HG02970 (cell line): ENCODE data around the gene ALOX12.
"Not testable (repeated sequence)": the region's sequence is repeated elsewhere in the genome, so short reads cannot be mapped to it uniquely, and the experiment has no call there.

Experiments used
- ATAC-seq: cut with Tn5 transposase; IDR thresholded peaks from one replicate; pipeline ENCODE4 v1.9.1; 2021; ENCODE audit warnings: mild to moderate bottlenecking, moderate library complexity, moderate number of reproducible peaks; ENCODE audit not compliant: unreplicated experiment, low FRiP score

Gene ALOX12

DNA sequence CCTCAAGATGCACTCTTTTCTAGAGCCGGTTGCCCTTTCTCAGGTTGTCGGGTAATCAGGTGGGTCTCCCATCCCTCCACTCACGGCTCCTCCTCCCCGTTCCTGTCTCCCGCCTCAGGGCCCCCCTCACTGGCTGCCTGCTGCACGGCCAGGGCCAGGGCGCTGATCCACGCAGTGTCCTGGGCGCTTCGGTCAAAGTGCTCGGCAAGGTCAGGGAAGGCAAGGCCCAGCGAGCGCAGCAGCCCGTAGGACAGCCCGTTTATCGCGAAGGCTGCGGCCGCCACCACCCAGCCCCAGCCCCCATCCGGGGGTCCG is 47.3 kb downstream of the ALOX12 start:
- no peak for ATAC-seq

DNA sequence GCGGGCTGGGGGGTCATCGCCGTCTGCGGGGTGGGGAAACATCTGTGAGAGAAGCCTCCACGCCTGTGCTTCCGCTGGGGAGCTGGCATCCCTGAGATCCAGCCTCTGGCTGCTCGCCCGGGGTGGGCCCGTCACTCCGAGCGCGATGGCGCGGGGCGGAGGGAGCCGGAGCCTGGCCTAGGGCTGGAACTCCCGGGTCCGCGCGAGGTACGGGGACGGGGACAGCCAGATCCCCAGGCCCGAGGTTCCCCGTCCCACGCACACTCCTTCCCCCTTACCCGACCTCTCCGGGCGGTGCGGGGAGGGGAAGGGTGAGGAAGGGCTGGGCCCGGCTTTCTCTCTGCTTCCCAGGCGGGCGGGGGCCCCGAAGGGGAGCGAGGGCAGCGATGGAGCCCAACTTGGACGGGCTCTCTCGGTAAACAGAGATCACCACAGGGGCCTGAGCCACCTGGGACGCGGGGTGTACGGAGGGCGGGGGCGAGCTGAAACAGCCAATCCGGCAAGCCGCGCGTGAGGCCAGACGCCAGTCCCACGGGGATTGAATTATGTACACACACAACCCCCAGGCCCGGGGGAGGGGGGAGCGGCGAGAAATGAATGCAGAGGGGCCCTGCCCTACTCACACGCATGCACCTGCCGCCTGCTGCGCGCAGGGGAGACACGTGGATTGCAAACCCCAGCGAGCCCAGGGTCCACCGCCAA is 47.8 kb downstream of the ALOX12 start, which contains the start of gene SLC16A11:
Gene SLC16A11 (minus strand): TSS at position 596 of the 702 bp plus-strand sequence. CDS start 579 bp downstream, at position 17.
- no peak for ATAC-seq

DNA sequence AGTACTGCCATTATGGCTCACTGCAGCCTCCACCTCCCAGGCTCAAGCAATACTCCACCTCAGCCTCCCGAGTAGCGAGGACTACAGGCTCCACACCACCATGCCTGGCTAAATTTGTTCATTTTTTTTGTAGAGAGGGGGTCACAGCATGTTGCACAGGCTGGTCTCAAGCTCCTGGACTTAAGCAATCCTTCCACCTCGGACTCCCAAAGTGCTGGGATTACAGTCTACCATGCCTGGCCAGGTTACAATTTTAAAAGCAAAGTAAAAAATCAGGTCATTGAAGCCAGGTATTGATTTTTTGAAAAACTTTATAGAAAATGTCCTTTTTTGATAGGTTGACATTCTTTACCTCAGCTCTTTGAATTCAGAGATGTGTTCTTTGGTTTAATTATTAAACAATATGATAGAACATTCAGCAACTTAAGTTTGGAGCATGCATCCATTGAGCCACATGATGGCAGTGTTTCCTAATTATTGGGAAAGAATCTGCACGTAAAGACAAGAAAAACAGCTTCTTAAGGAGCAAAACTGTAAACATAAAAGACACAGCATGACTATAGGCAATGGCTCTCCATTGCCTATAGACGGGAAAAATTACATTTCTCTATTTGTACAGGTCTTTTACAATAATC is 49.8 kb downstream of the ALOX12 start:
- ATAC-seq: no peak

DNA sequence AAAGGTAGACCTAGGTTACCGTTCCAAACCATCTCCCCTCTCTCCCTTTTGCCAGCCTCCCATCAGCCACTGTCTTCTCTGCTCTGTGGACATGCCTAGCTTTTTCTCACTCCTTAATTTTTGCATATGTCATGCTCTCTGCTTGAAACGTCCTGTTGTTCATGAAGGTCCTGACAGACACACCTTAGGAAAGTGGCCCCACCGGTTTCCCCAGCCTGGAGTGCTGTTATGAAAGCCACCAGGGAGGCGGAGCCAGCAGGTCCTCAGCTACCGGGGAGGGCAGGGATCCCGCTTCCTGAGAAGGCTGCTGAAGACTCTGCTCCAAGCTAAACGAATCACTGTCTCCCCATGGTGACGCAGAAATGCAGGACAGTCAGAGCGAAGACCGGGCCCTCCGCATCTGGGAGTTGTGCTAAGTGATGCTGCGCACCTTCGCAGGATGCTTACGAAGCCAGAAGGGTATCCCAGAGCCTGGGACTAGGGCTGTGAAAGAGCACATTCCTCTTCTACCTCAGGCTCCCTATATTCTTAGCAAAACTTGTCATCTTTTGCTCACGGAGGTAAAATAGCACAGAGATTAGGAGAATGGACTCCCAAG is 50.4 kb downstream of the ALOX12 start:
- ATAC-seq: no peak

DNA sequence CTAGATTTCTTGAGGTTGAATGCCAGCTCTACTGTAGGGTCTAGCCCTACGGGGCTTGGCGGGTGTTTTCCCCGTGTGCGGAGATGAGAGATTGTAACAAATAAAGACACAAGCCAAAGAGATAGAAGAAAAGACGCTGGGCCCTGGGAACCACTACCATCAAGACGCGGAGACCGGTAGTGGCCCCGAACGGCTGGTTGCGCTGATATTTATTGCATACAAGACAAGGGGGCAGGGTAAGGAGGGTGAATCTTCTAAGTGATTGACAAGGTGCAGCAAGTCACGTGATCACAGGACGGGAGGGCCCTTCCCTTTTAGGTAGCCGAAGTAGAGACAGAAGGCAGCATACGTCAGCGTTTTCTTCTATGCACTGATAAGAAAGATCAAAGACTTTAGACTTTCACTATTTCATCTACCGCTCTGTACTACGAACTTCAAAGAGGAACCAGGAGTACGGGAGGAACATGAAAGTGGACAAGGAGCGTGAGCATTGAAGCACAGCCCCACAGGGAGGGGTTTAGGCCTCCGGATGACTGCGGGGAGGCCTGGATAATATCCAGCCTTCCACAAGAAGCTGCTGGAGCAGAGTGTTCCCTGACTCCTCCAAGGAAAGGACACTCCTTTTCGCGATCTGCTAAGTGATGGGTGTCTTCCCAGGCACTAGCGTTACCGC is 51.0 kb downstream of the ALOX12 start:
- not testable (repeated sequence) for ATAC-seq

DNA sequence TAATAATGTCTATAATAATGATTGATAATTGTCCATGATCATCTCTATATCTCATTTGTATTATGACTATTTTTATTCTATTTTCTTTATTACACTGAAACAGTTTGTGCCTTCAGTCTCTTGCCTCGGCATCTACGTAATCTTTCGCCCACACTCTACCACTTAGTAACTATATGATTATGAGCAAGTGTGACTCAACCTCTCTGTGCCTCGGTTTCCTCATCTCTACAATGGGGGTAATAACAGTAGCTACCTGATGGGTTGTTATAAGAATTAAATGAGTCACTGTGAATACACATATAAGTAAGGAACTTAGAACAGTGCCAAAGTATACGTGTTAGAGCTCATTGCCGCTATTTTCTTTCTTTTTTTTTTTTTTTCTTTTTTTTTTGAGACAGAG is 51.7 kb downstream of the ALOX12 start:
- no peak for ATAC-seq

DNA sequence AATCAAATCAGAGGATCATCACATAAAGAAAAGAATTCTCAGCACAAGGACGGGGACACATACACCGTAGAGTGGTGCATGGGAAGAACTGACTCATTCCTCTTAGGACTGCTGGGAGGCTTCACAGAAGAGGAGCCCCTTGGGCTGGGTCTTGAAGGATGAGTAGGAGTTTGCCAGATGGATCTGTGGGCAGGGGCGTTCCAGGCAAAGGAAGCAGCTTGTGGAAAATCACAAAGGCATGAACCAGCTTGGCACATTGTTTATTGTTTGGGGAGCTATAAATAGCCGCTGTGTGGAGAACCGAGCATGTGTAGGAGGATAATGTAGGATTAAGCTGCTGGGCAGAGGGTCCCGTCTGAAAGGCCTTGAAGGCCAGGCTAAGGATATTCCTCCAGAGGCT is 53.1 kb downstream of the ALOX12 start:
- ATAC-seq: no peak

DNA sequence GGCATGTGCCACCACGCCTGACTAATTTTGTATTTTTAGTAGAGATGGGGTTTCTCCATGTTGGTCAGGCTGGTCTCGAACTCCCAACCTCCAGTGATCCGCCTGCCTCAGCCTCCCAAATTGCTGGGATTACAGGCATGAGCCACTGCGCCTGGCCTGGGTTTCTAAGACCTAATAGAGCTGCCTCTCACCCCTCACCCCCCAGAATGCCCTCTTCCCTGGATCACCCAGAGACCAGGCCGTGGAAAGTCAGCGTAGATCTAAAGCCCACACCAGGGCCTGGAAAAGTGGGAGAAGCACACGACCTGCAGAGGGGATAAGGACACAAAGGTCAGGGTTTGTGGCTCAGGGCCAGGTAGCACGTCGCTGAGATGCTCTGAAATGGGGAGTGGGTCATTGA is 54.7 kb downstream of the ALOX12 start:
- ATAC-seq: not testable (repeated sequence)

DNA sequence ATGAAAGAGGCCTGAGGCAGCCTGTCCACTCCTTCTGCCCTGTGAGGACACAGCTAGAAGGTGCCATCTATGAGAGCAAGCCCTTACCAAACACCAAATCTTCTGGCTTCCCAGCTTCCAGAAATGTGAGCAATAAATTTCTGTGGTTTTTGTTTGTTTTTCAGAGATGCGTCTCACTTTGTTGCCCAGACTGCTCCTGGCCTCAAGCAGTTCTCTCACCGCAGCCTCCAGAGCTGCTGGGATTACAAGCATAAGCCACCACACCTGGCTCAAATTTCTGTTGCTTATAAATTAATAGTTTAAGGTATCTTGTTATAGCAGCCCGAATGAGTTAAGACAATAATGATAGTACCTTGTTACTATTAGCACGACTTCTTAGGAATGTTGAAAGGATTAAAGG is 60.5 kb downstream of the ALOX12 start:
- ATAC-seq: no peak

DNA sequence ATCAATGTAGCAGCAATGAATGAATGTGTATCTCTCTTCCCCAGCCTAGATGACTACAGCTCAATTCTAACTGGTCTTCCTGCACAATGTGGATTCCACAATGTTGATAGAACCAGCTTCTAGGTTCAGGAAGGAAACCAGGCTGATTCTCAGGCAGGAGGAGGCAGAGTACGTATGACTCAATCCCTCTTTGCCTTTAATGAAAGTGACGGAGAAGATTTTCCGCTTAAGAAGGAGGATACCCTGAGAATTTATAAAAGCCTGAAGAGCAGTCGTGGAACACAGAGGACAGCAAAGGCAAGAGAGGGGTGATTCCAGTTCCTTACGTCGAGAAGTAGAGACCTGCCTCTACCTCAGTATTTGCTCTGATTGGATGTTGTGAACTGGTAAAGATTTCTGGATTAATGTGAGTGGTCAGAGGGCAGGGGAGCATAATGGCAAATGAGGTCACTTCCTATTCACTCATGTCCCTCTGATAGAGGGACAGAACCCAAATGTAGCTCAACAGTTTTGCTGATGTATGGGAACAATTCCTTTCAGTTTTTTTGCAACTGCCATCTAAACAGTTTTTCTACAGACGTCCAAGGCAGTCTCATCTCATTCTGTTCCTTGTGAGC is 63.1 kb downstream of the ALOX12 start:
- no peak for ATAC-seq
